Liver (tissue), 9 donors: Measurements from ENCODE around the gene KNDC1. TPM values are rescaled to one million over a fixed set of nuclear protein-coding genes. Genes with fewer than 3 reads are reported as not detected.

Experiments
- DNase-seq: peaks from one replicate; pipeline ENCODE4 v3.0.0-alpha.2; 2017; ENCODE audit warnings: low spot score
- H3K27ac ChIP-seq, 2 donors: one replicate each; pipeline ENCODE4 v1.7.0; 2013; ENCODE audit warnings: inconsistent platforms in 2 of 2, low read length in 2 of 2, control low read depth in 1 of 2, low read depth in 1 of 2, mild to moderate bottlenecking in 1 of 2
- H3K27me3 ChIP-seq, 4 donors: one replicate each; pipeline versions ENCODE4 v1.6.1 to v1.7.0; 2013; ENCODE audit warnings: low read length in 3 of 4, inconsistent platforms in 1 of 4, mild to moderate bottlenecking in 1 of 4, moderate library complexity in 1 of 4; ENCODE audit not compliant: control insufficient read depth in 4 of 4, insufficient read depth in 4 of 4
- H3K36me3 ChIP-seq, 4 donors: one replicate each; pipeline versions ENCODE4 v1.6.1 to v1.7.0; 2013; ENCODE audit warnings: low read length in 3 of 4, mild to moderate bottlenecking in 3 of 4, low read depth in 1 of 4, moderate library complexity in 1 of 4; ENCODE audit not compliant: control insufficient read depth in 4 of 4, insufficient read depth in 3 of 4
- H3K4me1 ChIP-seq, 4 donors: one replicate each; pipeline versions ENCODE4 v1.6.1 to v1.7.0; 2013; ENCODE audit warnings: low read length in 3 of 4, mild to moderate bottlenecking in 3 of 4, moderate library complexity in 1 of 4; ENCODE audit not compliant: control insufficient read depth in 4 of 4, insufficient read depth in 4 of 4
- H3K4me3 ChIP-seq, 3 donors: one replicate each; pipeline versions ENCODE4 v1.6.1 to v1.7.0; 2013; ENCODE audit warnings: low read length in 3 of 3, control low read depth in 1 of 3, low read depth in 1 of 3, mild to moderate bottlenecking in 1 of 3
- H3K9ac ChIP-seq, 2 donors: one replicate each; pipeline ENCODE4 v1.7.0; 2013; ENCODE audit warnings: low read length in 2 of 2, mild to moderate bottlenecking in 2 of 2, moderate library complexity in 2 of 2, control low read depth in 1 of 2, low read depth in 1 of 2
- H3K9me3 ChIP-seq, 4 donors: one replicate each; pipeline versions ENCODE4 v1.6.1 to v1.7.0; 2013; ENCODE audit warnings: low read length in 3 of 4; ENCODE audit not compliant: control insufficient read depth in 4 of 4
- ATF3 ChIP-seq: IDR thresholded peaks from 2 replicates; pipeline ENCODE4 v1.6.1; 2016; ENCODE audit warnings: antibody characterized with exemption
- CTCF ChIP-seq: fragments of 150-350 bp; IDR thresholded peaks from 2 replicates; pipeline ENCODE4 v1.5.1; 2017; ENCODE audit warnings: improper control_type of control experiment, low read depth, low read length; ENCODE audit not compliant: missing input control
- FOXA1 ChIP-seq: IDR thresholded peaks from 2 replicates; pipeline ENCODE4 v1.6.1; 2016; ENCODE audit warnings: antibody characterized with exemption
- GABPA ChIP-seq, 2 donors: IDR thresholded peaks in 1 of 2; conservative IDR thresholded peaks in 1 of 2; 2 replicates each; pipeline ENCODE4 v1.6.1; 2016; ENCODE audit warnings: antibody characterized with exemption in 2 of 2, mild to moderate bottlenecking in 1 of 2, moderate library complexity in 1 of 2
- HNF4A ChIP-seq, 2 donors: conservative IDR thresholded peaks; 2 replicates each; pipeline ENCODE4 v1.6.1; 2016; ENCODE audit warnings: antibody characterized with exemption in 2 of 2, mild to moderate bottlenecking in 2 of 2
- NR2F2 ChIP-seq: IDR thresholded peaks from 2 replicates; pipeline ENCODE4 v1.6.1; 2016; ENCODE audit warnings: antibody characterized with exemption
- RAD21 ChIP-seq, 2 donors: IDR thresholded peaks; 2 replicates each; pipeline ENCODE4 v1.6.1; 2016; ENCODE audit warnings: antibody characterized with exemption in 2 of 2, mild to moderate bottlenecking in 2 of 2
- RXRA ChIP-seq, 2 donors: IDR thresholded peaks; 2 replicates each; pipeline ENCODE4 v1.6.1; 2017 to 2018; ENCODE audit warnings: antibody characterized with exemption in 2 of 2, mild to moderate bottlenecking in 1 of 2
- SP1 ChIP-seq: IDR thresholded peaks from 2 replicates; pipeline ENCODE4 v1.6.1; 2018; ENCODE audit warnings: antibody characterized with exemption, mild to moderate bottlenecking
- YY1 ChIP-seq: IDR thresholded peaks from 2 replicates; pipeline ENCODE4 v1.6.1; 2016; ENCODE audit warnings: antibody characterized with exemption, mild to moderate bottlenecking
- WGBS: extraction: QIAGEN DNeasy Blood & Tissue Kit; methylation state at CpG from one replicate; pipeline ENCODE4 v1.1.7; 2013; 5-methylcytosine and 5-hydroxymethylcytosine counted together
- polyA plus RNA-seq, 2 donors: library from polyadenylated mRNA; stranded (reverse) in 1 of 2; unstranded in 1 of 2; fragments of 200-250 nt in 1 of 2; fragments of >200 nt in 1 of 2; fragmentation: Nextera tagmentation in 1 of 2; extraction: Ambion mirVana in 1 of 2; gene quantifications; one replicate each; pipeline versions ENCODE4 v1.2.1 to v1.2.3, GENCODE V29; 2013 to 2015
- total RNA-seq, 2 donors: library from RNA; depleted of rRNA; stranded (reverse); fragments of >200 nt; gene quantifications; one replicate each; pipeline ENCODE4 v1.2.3, GENCODE V29; 2014
- TF ChIP-seq, protein P1 (sequence below): IDR thresholded peaks from 2 replicates; pipeline ENCODE4 v1.6.1; 2016; ENCODE audit warnings: antibody characterized with exemption, mild to moderate bottlenecking
- TF ChIP-seq, protein P2 (sequence below): IDR thresholded peaks from 2 replicates; pipeline ENCODE4 v1.6.1; 2016; ENCODE audit warnings: antibody characterized with exemption
- donor health status: healthy.
- donor health status: healthy.
- donor health status: healthy.
- donor health status: healthy.
- donor health status: healthy.

The KNDC1 gene
- total and polyA plus RNA-seq, 4 donors = 0.53 to 12.9 (median 4.3) TPM

DNA sequence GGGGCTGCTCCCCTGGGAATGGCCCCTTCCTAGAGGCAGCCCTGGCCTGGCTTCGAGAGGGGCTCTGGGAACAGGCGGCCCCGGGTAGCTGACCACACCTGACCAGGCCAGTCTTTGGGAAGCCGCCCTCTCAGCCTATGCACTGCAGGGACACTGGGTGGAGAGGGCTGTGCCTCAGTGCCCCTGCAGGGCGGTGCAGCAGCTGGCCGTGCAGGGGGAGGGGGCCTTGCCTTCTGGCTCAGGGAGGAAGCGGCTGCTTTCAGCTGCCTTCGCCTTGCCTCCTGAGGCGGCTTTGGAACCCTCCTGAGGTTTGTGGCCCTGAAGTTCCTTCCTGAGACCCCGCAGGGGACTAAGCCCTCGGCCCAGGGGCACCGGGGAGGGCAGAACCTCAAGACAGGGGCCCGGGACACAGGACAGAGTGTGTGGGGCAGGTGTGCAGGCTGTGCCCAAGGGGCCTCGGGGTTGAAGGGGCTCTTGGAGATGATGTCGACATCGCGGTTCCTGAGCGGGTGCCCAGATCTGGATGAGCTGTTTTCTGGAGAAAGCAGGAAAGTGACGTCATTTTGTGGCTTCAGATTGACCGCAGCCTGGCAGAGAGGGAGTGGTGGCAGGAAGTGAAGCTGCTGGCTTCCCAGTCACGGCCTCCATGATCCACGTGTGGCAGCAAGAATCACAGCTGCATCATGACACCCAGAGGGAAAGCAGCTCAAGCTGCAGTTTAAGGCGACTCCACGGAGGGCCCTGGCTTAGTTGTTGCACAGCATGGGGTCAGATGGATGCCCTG lies 99.0 kb downstream of the KNDC1 start:
- WGBS = 71% methylated on average over 24 of the region's 24 CpGs
- Histone ChIP-seq H3K9ac (no peak overlapping the region), H3K27me3 (no peaks in the 10 kb centered on the region), H3K4me3 (no peak overlapping the region), H3K9me3 (no peaks in the 10 kb centered on the region), H3K27ac (peak overlapping the region in 1 of 2 donors; percentile 7), H3K4me1 (peaks cover 5 to 24% (median 14%) of the 10 kb centered on the region in 4 donors), H3K36me3 (peaks cover 0 to 2% (median 0%) of the 10 kb centered on the region in 4 donors)
- TF ChIP-seq FOXA1 (no peak), ATF3 (no peak), RAD21 (IDR thresholded peaks at IDR 0.05) (no peak), YY1 (no peak)
- TF ChIP-seq, protein P1, sequence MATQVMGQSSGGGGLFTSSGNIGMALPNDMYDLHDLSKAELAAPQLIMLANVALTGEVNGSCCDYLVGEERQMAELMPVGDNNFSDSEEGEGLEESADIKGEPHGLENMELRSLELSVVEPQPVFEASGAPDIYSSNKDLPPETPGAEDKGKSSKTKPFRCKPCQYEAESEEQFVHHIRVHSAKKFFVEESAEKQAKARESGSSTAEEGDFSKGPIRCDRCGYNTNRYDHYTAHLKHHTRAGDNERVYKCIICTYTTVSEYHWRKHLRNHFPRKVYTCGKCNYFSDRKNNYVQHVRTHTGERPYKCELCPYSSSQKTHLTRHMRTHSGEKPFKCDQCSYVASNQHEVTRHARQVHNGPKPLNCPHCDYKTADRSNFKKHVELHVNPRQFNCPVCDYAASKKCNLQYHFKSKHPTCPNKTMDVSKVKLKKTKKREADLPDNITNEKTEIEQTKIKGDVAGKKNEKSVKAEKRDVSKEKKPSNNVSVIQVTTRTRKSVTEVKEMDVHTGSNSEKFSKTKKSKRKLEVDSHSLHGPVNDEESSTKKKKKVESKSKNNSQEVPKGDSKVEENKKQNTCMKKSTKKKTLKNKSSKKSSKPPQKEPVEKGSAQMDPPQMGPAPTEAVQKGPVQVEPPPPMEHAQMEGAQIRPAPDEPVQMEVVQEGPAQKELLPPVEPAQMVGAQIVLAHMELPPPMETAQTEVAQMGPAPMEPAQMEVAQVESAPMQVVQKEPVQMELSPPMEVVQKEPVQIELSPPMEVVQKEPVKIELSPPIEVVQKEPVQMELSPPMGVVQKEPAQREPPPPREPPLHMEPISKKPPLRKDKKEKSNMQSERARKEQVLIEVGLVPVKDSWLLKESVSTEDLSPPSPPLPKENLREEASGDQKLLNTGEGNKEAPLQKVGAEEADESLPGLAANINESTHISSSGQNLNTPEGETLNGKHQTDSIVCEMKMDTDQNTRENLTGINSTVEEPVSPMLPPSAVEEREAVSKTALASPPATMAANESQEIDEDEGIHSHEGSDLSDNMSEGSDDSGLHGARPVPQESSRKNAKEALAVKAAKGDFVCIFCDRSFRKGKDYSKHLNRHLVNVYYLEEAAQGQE = no peak
- no peak for DNase-seq

DNA sequence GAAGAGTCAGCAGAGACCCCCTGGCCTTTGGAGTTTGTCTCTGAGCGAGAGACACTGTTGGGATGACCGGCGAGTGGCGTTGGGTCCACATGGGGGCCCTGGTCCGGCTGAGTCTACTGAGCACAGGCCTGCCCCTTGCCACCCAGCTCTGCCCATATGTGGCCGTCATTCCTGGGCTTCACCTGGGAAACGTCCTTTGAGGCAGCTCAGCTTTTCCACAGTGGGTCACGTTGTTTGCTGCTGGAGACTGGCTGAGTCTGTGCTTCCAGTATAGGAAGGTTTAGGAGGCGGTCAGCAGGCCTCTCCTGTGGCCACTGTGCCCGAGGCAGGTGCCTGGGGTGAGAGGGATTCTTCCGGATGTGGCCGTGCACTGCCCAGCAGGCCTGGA lies 99.6 kb downstream of the KNDC1 start:
- TF ChIP-seq GABPA (IDR thresholded peaks at IDR 0.05 in 1 of 2, conservative IDR thresholded peaks at IDR 0.05 in 1 of 2) (no peak), HNF4A (conservative IDR thresholded peaks at IDR 0.05) (no peak), CTCF (no peak), RXRA (IDR thresholded peaks at IDR 0.05) (no peak), SP1 (no peak), NR2F2 (no peak), FOXA1 (no peak), YY1 (no peak)
- TF ChIP-seq, protein P2, sequence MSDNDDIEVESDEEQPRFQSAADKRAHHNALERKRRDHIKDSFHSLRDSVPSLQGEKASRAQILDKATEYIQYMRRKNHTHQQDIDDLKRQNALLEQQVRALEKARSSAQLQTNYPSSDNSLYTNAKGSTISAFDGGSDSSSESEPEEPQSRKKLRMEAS = no peak
- H3K9me3 ChIP-seq = no peaks in the 10 kb centered on the region
- no peak overlapping the region for H3K27ac ChIP-seq
- H3K9ac ChIP-seq = no peak overlapping the region
- 70% methylated on average over 12 of the region's 12 CpGs for WGBS
- no peak for DNase-seq
- H3K4me3 ChIP-seq = no peak overlapping the region
- H3K36me3 ChIP-seq = peaks cover 0 to 2% (median 0%) of the 10 kb centered on the region in 4 donors
- peaks cover 5 to 24% (median 14%) of the 10 kb centered on the region in 4 donors for H3K4me1 ChIP-seq
- H3K27me3 ChIP-seq = no peaks in the 10 kb centered on the region
